NB4 (cell line): ENCODE measurements around the gene CPA3.

Experiments used
- CTCF ChIP-seq: IDR thresholded peaks from one replicate; pipeline ENCODE4 v1.5.1; 2012; ENCODE audit warnings: low read depth, low read length
- POLR2A ChIP-seq: IDR thresholded peaks from 2 replicates; pipeline ENCODE4 v1.6.1; 2011; ENCODE audit warnings: mild to moderate bottlenecking; ENCODE audit not compliant: insufficient read length; ENCODE audit errors: extremely low read depth

GRCh38 chr3:148839805-148840204 lies 25.3 kb upstream of the CPA3 start:
- no peak for TF ChIP-seq CTCF
- no peak for TF ChIP-seq POLR2A
